ENCODE data around the gene UBE2F.

UBE2F gene

DNA sequence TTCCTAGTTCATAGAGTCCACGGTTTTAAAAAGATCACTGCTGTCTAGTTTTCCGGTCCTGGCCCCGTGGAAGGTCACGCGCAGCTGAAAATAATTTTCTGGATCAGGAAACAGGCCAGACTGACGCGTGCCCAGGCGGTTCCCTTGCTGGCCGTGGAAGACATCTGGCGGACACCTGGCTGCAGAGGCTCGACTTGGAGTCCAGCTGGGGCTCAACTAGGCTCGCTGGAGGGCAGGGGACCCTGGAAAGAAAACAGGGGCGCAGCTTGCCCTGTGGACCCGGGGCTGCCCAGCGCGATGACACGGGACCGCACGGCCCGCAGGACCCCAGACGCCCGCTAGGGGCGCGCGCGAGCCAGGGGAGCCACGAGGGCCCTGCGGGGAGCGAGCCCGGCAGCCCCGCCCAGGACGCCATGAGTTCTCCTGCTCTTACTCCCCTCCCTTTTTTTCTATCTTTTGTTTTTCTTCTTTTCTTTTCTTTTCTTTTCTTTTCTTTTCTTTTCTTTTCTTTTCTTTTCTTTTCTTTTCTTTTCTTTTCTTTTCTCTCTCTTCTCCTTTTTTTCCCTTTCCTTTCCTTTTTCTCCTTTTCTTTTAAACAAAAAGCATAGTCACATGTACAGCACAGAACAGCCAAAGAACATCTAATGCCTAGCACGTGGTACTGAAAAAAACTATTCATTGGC, 43.2 kb upstream of the UBE2F start:
- peak; percentile 36 for TF ChIP-seq CTCF (IDR thresholded peaks at IDR 0.05; ENCODE audit: borderline replicate concordance, extremely low read depth, low read length, poor library complexity, severe bottlenecking)
- no peak for TF ChIP-seq EZH2 (IDR thresholded peaks at IDR 0.05; ENCODE audit: borderline replicate concordance, low read depth, low read length, severe bottlenecking)
- H3K36me3 ChIP-seq (ENCODE audit: insufficient read depth, low read length): no peaks in the 10 kb centered on the region
- H3K9me3 ChIP-seq (ENCODE audit: insufficient read depth, low read length, severe bottlenecking): no peaks in the 10 kb centered on the region
- H3K4me1 ChIP-seq (ENCODE audit: insufficient read depth, low read length): no peaks in the 10 kb centered on the region
- ATAC-seq (ENCODE audit: insufficient read depth, low read depth) (peak; percentile 61; the same call in 1 of the 3 replicates), DNase-seq (no peak)
- no peaks in the 10 kb centered on the region for H3K79me2 ChIP-seq (ENCODE audit: insufficient read depth, low read length)
- no peaks in the 10 kb centered on the region; the same call in 1 of the 2 replicates for H4K20me1 ChIP-seq (ENCODE audit: insufficient read depth, low read length)
- no peak overlapping the region for H3K4me2 ChIP-seq (ENCODE audit: insufficient read depth, low read length)
- no peak overlapping the region for H3K9ac ChIP-seq (ENCODE audit: low read depth, low read length)
- no peak overlapping the region for H3K27ac ChIP-seq (ENCODE audit: low read length)
- no peaks in the 10 kb centered on the region for H3K27me3 ChIP-seq (ENCODE audit: insufficient read depth, low read length, poor library complexity)
- no peak overlapping the region for H2AFZ ChIP-seq (ENCODE audit: low read depth, low read length)
- no peak overlapping the region for H3K4me3 ChIP-seq (ENCODE audit: low read depth in 1 of 2, low read length in 2 of 2)

DNA sequence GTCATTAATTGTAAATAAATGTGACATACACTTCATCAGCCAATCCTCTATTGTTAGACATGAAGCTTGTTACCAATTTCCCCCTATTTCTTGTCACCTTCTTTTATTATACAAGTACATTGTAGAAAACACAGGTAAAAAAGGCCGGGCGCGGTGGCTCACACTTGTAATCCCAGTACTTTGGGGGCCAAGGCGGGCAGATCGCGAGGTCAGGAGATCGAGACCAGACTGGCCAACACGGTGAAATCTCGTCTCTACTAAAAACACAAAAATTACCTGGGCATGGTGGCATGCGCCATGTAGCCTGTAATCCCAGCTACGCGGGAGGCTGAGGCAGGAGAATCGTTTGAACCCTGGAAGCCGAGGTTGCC, 42.7 kb upstream of the UBE2F start:
- H3K27ac ChIP-seq (ENCODE audit: low read length): no peak overlapping the region
- no peak for TF ChIP-seq EZH2 (IDR thresholded peaks at IDR 0.05; ENCODE audit: borderline replicate concordance, low read depth, low read length, severe bottlenecking)
- TF ChIP-seq CTCF (IDR thresholded peaks at IDR 0.05; ENCODE audit: borderline replicate concordance, extremely low read depth, low read length, poor library complexity, severe bottlenecking): no peak
- H3K27me3 ChIP-seq (ENCODE audit: insufficient read depth, low read length, poor library complexity): no peaks in the 10 kb centered on the region
- H3K4me1 ChIP-seq (ENCODE audit: insufficient read depth, low read length): no peaks in the 10 kb centered on the region
- no peak overlapping the region for H2AFZ ChIP-seq (ENCODE audit: low read depth, low read length)
- H3K4me2 ChIP-seq (ENCODE audit: insufficient read depth, low read length): no peak overlapping the region
- H3K79me2 ChIP-seq (ENCODE audit: insufficient read depth, low read length): no peaks in the 10 kb centered on the region
- no peaks in the 10 kb centered on the region for H3K9me3 ChIP-seq (ENCODE audit: insufficient read depth, low read length, severe bottlenecking)
- no peaks in the 10 kb centered on the region; the same call in 1 of the 2 replicates for H4K20me1 ChIP-seq (ENCODE audit: insufficient read depth, low read length)
- no peak overlapping the region for H3K9ac ChIP-seq (ENCODE audit: low read depth, low read length)
- DNase-seq (no peak), ATAC-seq (ENCODE audit: insufficient read depth, low read depth) (no peak)
- no peak overlapping the region for H3K4me3 ChIP-seq (ENCODE audit: low read depth in 1 of 2, low read length in 2 of 2)
- H3K36me3 ChIP-seq (ENCODE audit: insufficient read depth, low read length): no peaks in the 10 kb centered on the region

- Histone ChIP-seq H3K79me2 (ENCODE audit: insufficient read depth, low read length) (no peaks in the 10 kb centered on the region), H3K4me2 (ENCODE audit: insufficient read depth, low read length) (no peak overlapping the region), H3K9me3 (ENCODE audit: insufficient read depth, low read length, severe bottlenecking) (peaks cover 7% of the 10 kb centered on the region), H3K9ac (ENCODE audit: low read depth, low read length) (no peak overlapping the region), H3K36me3 (ENCODE audit: insufficient read depth, low read length) (no peaks in the 10 kb centered on the region), H3K27me3 (ENCODE audit: insufficient read depth, low read length, poor library complexity) (no peaks in the 10 kb centered on the region), H3K4me1 (ENCODE audit: insufficient read depth, low read length) (no peaks in the 10 kb centered on the region), H4K20me1 (ENCODE audit: insufficient read depth, low read length) (no peaks in the 10 kb centered on the region), H3K4me3 (ENCODE audit: low read depth in 1 of 2, low read length in 2 of 2) (no peak overlapping the region), H2AFZ (ENCODE audit: low read depth, low read length) (no peak overlapping the region), H3K27ac (ENCODE audit: low read length) (no peak overlapping the region)
- ATAC-seq (ENCODE audit: insufficient read depth, low read depth) (no peak), DNase-seq (no peak)
- TF ChIP-seq CTCF (IDR thresholded peaks at IDR 0.05; ENCODE audit: borderline replicate concordance, extremely low read depth, low read length, poor library complexity, severe bottlenecking): no peak
- no peak for TF ChIP-seq EZH2 (IDR thresholded peaks at IDR 0.05; ENCODE audit: borderline replicate concordance, low read depth, low read length, severe bottlenecking)
Measured at GRCh38 chr2:237927135-237927534, 39.7 kb upstream of the UBE2F start.

All from DND-41 (cell line).